ENCODE measurements around the gene SH3GL2. TPM values are rescaled to one million over a fixed set of nuclear protein-coding genes. Genes with fewer than 3 reads are reported as not detected.

Gene SH3GL2
- total RNA-seq, 1 donor from 2014 or later: not detected

DNA sequence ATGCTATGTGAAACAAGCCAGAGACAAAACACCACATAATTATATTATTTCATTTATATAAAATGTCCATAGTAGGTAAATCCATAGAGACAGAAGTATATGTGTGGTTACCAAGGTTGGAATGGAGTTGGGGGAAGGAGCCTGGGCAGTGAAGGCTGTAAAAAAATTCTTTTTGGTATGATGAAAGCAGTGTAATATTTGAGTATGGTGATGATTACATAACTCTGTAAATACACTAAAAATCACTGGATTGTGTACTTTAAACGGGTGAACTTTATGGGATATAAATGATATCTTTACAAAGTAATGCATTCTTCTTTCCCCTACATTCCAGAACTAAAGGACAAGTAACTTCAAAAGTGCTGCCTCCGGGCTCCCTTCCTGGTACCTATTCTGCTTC, 155.8 kb downstream of the SH3GL2 start:
- DNase-seq (ENCODE audit: low spot score in 2 of 2): no peak
- Histone ChIP-seq H3K9me3 (peaks cover 0 to 5% of the 10 kb centered on the region in 2 donors), H3K27me3 (no peaks in the 10 kb centered on the region), H3K36me3 (no peaks in the 10 kb centered on the region), H3K27ac (no peak overlapping the region), H3K4me3 (no peak overlapping the region), H3K4me1 (no peaks in the 10 kb centered on the region)
- intact Hi-C loops (cut with DNase I): no loop called here
- no peak for TF ChIP-seq CTCF (IDR thresholded peaks at IDR 0.05)

DNA sequence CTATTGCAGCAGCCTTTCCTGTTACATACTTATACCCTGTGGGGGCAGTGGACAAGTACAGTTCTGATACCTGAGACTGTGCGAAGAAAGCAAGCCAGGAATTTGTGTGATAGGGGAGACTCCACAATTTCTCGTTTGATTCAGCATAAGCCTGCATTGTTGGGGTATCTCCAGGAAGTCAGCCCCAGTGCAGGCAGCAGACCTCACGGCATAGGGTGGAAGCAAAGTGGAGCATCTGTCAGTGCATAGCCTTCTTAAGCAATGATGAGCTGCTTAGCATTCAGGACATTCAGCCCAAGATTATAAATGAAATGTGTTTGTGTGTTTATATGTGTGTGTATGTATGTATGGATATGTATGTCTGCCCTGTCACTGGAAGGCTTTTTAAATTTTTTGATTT, 157.0 kb downstream of the SH3GL2 start:
- DNase-seq (ENCODE audit: low spot score in 2 of 2): no peak
- intact Hi-C loops (cut with DNase I): no loop called here
- Histone ChIP-seq H3K4me3 (no peak overlapping the region), H3K27ac (no peak overlapping the region), H3K9me3 (no peaks in the 10 kb centered on the region), H3K27me3 (no peaks in the 10 kb centered on the region), H3K36me3 (no peaks in the 10 kb centered on the region), H3K4me1 (no peaks in the 10 kb centered on the region)
- no peak for TF ChIP-seq CTCF (IDR thresholded peaks at IDR 0.05)

- Histone ChIP-seq H3K4me3 (no peak overlapping the region), H3K27me3 (no peaks in the 10 kb centered on the region), H3K27ac (no peak overlapping the region), H3K4me1 (no peaks in the 10 kb centered on the region), H3K9me3 (no peaks in the 10 kb centered on the region), H3K36me3 (no peaks in the 10 kb centered on the region)
- intact Hi-C loops (cut with DNase I): no loop called here
- no peak for DNase-seq (ENCODE audit: low spot score in 2 of 2)
- no peak for TF ChIP-seq CTCF (IDR thresholded peaks at IDR 0.05)
Measured at GRCh38 chr9:17739022-17739421, 160.2 kb downstream of the SH3GL2 start.

DNA sequence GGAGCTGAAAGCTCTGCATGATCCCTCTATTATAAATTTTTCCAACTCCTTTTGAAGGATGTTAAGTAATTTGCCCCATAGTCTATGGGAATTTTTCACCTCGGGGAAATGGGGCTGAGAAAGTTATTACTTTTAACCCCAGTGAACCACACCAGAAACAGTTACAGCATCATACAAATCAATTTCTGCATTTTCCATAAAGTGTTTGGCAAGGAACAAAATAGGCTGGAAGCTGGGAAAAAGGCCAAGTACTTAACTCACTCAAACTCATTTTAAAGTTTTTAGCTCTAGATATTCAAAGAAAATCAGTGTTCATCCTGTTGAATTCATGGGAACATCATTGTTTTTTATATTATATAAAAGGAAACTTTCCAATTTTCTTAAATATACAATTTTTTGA, 160.9 kb downstream of the SH3GL2 start:
- no peaks in the 10 kb centered on the region for H3K4me1 ChIP-seq
- H3K27ac ChIP-seq: no peak overlapping the region
- H3K27me3 ChIP-seq: no peaks in the 10 kb centered on the region
- DNase-seq (ENCODE audit: low spot score in 2 of 2): no peak
- H3K9me3 ChIP-seq: no peaks in the 10 kb centered on the region
- no peak for TF ChIP-seq CTCF (IDR thresholded peaks at IDR 0.05)
- H3K36me3 ChIP-seq: no peaks in the 10 kb centered on the region
- intact Hi-C loops (cut with DNase I): no loop called here
- no peak overlapping the region for H3K4me3 ChIP-seq

DNA sequence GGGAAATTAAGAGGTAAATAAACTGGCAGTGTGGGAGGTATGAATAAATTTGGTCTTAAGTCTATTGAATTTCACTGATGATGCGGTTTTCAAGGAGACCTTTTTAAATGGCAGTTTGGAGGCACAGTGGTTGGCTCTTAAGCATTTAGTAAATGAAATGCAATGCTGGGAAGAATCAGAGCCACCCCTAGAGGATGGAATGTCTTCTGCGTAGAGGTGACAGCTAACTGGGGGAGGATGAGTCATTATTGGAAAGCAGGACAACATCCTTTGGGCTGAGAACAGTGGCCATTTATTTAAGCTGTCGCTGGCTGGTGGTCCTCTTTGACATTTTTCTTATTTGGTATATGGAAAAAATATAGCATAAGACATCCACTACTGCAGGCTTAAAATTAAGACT, 163.2 kb downstream of the SH3GL2 start:
- Histone ChIP-seq H3K9me3 (no peaks in the 10 kb centered on the region), H3K27me3 (no peaks in the 10 kb centered on the region), H3K36me3 (no peaks in the 10 kb centered on the region), H3K4me1 (no peaks in the 10 kb centered on the region), H3K4me3 (no peak overlapping the region), H3K27ac (no peak overlapping the region)
- DNase-seq (ENCODE audit: low spot score in 2 of 2): no peak
- no peak for TF ChIP-seq CTCF (IDR thresholded peaks at IDR 0.05)
- intact Hi-C loops (cut with DNase I): no loop called here

GRCh38 chr9:17744786-17745185, 165.9 kb downstream of the SH3GL2 start:
- no peak for DNase-seq (ENCODE audit: low spot score in 2 of 2)
- no peak overlapping the region for H3K4me3 ChIP-seq
- TF ChIP-seq CTCF (IDR thresholded peaks at IDR 0.05): no peak
- H3K36me3 ChIP-seq: no peaks in the 10 kb centered on the region
- H3K9me3 ChIP-seq: no peaks in the 10 kb centered on the region
- H3K4me1 ChIP-seq: no peaks in the 10 kb centered on the region
- H3K27me3 ChIP-seq: no peaks in the 10 kb centered on the region
- intact Hi-C loops (cut with DNase I): no loop called here
- H3K27ac ChIP-seq: no peak overlapping the region

Data from ascending aorta (tissue), 2 donors.